GM18498 (cell line): ENCODE results near the gene ERCC4.

Experiments
- ATAC-seq: cut with Tn5 transposase; IDR thresholded peaks from one replicate; pipeline ENCODE4 v1.9.1; 2021; ENCODE audit warnings: mild to moderate bottlenecking, moderate library complexity; ENCODE audit not compliant: unreplicated experiment

ERCC4 gene

DNA sequence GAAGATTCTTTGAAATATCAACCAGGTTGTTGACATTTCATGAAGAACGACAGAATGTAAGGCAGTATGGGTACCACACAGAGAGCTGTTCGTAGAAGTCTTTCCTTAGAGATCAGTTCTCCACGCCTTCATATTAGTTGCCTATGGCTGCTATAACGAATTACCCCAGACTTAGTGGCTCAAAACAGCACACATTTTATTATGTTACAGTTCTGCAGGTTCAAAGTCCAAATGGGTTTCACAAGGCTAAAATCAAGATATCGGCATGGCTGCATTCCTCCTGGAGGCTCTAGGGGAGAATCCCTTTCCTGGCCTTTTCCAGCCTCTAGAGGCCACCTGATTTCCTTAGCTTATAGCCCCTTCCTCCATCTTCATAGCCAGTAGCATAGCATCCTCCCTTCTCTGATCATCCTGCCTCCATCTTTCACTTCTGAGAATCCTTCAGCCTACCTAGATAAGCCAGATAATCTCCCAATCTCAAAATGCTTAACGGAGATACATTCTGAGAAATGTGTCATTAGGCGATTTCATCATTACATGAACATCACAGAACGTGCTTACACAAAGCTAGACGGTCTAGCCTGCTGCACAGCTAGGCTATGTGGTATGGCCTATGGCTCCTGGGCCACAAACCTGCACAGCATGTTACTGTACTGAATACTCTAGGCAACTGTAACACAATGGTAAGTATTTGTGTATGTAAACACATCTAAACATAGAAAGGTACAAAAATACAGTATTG is 26.0 kb downstream of the ERCC4 start:
- no peak for ATAC-seq

DNA sequence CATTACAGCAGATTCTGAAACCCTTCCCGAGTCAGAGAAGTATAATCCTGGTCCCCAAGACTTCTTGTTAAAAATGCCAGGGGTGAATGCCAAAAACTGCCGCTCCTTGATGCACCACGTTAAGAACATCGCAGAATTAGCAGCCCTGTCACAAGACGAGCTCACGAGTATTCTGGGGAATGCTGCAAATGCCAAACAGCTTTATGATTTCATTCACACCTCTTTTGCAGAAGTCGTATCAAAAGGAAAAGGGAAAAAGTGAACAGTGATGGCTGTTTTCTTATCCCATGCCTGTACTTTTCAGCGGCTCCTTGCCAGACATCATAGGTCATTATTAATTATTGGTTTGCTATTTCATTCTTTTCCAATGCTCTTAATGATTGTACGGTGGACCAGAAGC is 28.1 kb downstream of the ERCC4 start:
- ATAC-seq: no peak

DNA sequence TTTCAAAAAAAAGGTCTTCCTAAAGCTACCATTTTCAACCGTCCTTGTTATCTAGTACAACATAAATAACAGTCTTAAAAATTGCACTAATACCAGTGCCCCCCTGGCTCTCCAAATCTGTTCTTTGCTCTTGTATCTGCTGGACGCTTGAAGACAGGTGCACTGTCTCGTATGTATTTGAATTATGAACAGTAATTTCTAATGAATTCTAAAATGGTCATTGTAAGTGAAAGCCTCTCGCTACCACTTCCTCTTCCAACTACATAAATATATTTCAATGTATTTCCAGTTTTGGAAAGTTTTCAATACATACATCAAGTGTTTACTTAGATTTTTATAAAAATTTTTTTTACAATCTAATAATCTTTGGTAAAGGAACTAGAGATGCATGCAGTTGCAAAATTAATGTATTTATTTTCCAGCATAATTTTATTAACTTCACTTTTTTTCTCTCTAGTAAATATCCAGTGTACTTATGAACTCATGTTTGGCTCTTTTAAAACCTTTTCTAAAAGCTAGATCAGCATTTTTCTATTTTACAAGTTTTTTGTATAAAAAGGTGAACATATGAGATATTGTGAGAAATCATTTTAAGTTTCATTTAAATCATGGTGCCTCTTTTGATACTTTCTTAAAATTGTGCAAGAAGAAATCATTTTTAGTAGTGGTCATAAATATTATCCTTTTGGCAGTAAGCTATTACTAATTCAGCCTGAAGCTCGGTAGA is 31.0 kb downstream of the ERCC4 start:
- no peak for ATAC-seq

DNA sequence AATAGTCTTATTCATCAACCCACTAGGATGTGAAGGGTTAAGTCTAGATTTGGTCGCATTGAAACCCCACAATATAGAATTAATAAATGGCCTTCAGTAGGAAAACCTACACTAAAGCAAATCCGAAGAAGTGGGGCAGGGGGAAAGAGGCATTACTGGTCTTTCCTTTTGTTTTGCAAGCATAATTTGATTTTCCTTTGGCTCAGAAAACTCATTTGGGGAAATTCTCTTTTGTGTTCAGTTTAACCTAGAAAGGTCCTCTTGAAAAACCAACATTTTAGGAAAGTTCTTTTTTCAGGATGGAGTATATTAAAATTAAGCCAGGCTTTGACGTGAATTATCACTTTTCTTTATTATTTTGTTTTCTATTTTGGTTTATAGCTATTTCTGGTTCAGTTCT is 31.7 kb downstream of the ERCC4 start:
- no peak for ATAC-seq

DNA sequence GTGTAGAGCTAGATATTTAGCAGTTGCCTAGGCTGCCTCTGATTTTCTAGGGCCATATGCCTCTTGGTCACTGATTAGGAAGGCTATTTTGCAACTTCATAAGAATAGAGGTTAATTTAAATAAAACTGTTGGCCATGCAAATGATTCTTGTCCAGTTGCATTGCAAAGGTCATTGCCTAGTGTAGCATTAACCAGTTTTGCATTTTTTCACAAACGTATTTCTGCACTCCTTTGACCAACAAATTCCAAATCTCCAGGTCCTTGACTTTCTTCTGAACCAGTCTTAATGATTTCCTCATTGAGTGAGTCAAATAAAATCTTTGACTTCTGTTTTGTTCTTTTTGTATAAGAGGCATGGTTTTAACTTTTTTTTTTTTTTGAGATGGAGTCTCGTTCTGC is 33.5 kb downstream of the ERCC4 start:
- ATAC-seq: no peak

DNA sequence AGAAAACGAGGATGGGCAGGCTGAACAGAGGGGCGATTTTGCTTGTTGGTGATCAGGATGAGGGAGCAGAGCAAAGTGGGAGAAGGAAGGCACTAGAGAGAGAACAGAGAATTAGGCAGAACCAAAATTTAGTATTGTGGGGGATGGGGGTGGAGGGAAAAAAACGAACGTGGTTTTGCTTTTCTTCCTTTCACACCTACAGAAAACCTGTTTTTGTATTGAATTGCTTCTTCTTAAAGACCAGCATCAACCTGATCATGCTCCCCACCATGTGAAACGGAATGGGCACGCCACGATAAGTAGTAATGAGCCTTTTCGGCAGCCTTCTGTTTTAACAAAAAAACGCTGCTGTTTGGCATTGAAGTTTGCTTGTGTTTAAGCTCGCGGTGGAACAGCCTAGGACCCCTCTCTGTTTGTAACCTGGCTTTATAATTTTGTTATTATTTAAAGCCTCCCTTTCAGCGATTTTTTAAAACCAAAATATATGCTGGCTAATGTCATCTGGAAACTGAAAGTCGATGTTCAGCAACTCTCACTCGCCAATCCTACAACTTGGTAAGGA is 36.8 kb downstream of the ERCC4 start:
- peak; percentile 9 for ATAC-seq

DNA sequence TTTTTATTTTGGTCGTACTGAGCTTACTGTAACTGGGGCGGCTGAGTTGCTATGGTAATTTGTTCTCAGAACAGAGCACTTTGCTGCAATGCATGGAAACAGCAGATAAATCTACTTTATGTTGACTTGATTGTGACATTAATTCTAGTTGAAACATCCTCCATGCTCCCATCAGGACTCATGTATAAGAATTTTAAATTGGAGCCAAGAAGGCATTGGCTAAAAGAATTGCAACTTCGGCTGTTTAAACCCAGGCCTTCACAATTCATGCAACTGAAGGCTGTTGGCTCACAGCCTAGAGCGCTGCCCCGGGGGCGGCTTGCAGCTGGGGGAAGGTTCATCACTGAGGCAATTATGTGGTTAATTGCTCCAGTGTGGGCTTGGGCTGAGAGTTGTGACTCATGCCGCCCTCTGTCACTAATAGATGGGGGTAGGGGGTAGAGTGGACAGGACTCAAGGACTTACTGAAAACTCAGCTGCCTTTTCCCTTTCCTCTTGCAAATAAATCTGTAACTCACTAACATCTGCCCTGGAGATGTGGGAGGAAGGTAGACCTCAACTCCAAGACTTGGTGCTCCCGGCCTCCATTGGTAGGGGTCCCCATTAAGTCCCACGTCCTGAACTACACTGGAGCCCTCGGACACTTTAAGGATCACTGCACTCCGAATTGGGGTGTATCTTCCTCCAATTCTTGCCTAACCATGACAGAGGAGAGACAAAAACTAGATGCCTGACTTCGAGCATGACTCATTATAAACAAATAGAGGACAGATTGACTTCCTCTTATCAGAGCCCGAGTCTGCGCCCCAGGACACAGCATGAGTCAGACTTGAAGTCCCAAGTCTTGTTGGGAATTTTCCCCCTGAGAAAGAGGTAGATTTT is 37.5 kb downstream of the ERCC4 start:
- peak; percentile 66 for ATAC-seq

DNA sequence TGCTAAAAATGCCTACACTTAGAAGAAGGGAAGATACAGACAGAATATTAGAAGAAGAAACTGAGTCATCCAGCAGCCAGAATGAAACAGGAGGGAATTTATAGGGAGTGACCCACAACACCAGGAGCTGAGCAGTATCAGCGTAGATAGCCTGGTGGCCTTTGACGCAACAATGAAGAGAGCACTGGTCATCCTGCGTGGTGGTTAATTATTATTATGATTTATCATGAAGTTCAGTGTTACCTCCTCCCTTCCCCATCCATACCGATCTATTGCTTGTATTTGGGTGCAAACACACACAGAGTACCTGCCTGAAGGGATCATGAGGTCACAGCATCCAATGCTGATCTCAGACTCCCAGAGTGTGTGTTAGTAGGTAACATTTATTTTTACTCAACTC is 38.5 kb downstream of the ERCC4 start:
- no peak for ATAC-seq

DNA sequence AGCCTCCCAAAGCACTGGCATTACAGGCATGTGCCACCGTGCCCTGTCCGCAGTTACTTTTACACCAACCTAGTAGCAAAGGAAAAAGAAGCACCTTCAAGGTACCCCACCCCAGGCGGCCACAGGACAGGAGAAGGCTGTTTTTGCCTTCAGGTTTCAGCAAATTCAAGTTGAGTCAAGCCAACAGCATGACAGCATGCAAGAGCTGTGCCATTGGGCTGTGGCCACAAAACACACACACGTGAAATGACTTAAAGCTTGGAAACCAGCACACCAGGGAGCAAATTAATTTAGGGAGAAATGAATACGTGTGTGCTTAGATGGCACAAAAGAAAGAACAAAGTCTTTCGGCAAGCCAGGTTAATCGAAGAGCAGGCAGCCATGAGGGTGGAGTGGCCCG is 39.7 kb downstream of the ERCC4 start:
- ATAC-seq: no peak

DNA sequence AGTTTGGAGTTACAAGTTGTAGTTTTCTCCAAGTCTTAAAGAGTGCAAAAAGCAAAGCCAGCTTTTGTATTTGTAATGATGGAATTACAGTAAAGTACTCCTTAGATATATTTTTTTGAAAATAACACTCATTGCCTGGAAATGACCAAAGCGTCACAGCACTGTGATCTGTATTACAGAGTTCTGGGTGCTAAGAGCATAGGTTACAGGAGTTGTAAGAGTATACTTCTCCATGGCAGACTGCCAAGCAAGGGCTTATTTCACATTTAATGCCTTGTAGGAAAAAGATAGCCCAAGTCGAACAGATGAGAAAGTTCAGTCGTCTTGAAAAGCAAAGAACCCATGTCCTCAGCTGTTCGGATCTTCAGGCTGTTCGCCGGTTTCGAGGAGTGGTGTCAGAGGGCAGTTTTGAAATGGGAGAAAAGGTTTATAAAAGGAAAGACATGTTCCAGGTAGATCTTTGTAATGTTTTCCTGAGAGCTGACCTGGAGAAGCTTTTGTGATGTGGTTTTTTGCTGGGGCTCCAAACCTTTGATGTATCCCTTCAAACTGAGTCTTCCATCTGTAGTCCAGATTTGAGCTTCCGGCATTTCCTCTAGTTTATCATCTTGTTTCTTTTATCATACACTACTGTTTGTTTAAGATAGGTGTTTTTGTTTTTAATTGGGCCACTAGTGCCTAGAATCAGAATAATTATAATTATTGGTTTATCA is 41.3 kb downstream of the ERCC4 start:
- ATAC-seq: no peak

DNA sequence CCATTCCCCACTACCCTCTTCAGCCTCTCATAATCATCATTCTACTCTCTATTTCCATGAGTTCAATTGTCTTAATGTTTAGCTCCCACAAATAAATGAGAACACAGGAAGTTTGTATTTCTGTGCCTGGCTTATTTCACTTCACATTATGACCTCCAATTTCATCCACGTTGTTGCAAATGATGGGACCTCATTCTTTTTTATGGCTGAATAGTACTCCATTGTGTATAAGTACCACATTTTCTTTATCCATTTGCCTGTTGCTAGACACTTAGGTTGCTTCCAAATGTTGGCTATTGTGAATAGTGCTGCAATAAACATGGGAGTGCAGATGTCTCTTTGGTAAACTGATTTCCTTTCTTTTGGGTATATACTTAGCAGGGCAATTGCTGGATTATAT is 42.3 kb downstream of the ERCC4 start:
- ATAC-seq: no peak

DNA sequence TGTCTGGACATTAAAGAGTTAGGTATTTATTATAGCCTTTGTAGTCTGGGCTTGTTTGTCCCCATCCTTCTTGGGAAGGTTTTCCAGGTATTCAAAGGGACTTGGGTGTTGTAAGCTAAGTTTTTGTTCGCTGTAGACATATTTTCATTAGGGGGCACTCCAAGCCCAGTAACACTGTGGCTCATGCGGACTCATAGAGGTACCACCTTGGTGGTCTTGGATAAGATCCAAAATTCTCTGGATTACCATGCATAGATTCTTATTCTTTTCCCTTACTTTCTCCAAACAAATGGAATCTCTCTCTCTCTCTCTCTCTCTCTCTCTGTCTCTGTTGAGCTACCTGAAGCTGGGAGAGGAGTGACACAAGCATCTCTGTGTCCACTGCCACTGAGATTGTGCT is 48.9 kb downstream of the ERCC4 start:
- no peak for ATAC-seq

DNA sequence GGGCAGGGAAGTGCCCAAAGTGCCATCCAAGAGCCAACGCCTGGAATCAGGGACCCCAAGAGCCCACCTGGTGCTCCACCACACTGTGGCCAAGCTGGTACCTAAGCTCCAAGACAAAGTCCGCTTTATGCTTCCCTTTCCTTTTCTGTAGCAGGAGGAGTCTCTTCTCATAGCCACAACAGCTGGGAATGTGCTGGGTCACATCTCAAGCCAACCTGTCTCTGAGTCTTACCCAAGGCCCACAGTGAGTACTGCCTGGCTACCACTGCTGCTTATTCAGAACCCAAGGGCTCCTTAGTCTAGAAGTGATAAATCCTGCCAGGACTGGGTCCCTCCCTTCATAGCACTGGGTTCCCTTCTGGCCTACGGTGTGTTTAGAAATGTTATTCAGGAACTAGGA is 49.8 kb downstream of the ERCC4 start:
- no peak for ATAC-seq

DNA sequence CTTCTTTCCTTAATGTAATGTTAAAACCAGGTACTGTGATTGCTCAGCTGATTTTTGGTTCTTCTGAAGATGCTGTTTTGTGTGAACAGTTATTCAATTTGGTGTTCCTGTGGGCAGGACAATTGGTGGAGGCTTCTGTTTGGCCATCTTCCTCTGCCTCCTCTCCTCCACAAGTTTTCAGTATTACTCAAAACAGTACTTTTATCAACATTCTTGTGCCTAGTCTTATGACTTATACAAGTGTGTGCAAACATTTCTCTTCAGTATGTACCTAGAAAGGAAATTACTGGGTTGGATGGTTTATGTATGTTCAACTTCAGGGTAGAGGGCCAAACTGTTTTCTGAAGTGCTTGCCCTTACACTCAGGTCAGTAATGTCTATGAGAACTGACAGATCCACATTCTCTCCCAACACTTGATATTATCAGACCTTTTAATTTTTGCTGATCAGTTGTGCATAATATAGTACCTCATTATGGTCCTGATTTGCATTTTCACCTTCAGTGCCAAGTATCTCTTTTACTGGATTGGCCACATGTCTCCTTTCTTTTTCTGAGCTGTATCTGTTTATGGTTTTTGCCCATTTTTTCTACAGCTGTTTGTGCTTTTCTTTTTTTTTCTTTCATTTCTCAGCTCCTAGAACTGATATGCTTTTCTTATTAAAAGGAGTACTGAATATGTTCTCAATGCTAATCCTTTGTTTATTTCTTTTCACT is 50.9 kb downstream of the ERCC4 start:
- no peak for ATAC-seq

DNA sequence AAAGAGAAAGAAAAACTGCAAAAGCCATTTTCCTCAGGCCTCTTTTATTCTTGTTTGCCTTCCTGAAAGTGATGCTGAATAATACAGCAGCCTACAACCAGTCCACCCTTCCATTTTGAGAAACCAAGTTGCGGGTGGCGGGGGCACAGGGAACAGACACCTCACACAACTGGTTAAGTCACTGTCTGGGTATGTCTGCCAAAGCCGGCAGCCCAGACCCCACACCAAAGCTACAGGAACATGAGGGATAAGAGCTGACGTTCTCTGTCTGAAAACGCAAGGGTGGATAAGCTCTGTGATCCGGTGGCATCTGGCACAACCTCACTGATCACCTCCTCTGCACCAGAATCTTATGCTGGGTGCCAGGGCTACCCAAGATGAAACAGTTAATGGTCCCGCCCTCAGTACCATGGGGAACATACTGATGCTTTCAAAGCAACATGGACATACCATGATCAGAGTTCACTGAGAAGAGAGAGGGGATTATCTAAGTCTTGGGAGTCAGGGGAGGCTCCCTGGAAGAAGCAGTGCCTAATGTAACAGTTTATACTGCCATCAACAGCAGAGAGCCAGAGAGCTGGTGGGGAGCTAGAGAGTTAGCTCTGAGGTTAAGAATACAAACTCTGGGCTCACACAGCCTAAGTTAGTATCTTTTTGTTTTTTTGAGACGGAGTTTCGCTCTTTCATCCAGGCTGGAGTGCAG is 53.5 kb downstream of the ERCC4 start:
- no peak for ATAC-seq

DNA sequence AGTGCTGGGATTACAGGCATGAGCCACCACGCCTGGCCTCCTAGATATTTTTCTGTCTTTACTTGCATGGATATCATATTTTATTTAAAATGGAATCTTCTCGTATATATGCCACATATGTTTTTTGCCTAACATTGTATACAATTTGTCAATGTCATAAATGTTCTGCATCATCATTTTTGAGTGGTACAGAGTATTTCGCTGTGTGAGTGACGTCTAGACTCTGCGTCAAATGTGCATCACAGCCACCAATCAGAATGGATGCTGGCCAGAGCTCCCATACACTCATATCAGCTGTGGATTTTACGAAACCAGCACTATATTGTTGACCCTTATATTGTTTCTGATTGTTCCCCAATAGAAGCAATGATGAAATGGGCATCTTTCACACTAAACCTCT is 57.2 kb downstream of the ERCC4 start:
- ATAC-seq: no peak

DNA sequence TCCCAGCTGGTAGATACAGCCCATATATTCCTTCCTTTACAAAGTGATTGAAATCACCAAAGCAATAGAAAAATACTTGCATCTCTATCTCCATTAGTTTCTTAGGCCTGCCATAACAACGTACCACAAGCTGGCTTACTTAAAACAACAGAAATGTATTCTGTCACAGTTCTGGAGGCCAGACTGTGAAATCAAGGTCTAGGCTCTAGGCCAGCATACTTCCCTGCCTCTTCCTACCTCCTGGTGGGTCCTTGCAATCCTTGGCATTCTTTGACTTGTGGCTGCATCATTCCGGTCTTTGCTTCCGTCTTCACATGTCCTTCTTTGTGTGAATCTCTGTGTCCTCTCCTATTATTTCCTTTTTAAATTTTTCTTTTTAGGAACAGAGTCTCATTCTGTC is 62.5 kb downstream of the ERCC4 start:
- no peak for ATAC-seq

DNA sequence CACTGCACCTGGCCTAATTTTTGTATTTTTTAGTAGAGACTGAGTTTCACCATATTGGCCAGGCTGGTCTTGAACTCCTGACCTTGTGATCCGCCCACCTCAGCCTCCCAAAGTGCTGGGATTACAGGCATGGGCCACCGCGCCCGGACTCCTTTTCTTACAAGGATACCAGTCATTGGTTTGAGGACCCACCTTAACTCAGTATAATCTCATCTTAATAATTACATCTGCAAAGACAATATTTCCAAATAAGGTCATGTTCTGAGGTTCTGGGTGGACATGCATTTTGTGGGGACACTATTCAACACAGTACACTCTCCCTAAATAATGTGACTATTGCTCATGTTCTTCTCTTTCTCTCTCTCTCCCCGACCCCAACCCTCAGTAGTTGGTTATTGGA is 63.7 kb downstream of the ERCC4 start:
- ATAC-seq: no peak

DNA sequence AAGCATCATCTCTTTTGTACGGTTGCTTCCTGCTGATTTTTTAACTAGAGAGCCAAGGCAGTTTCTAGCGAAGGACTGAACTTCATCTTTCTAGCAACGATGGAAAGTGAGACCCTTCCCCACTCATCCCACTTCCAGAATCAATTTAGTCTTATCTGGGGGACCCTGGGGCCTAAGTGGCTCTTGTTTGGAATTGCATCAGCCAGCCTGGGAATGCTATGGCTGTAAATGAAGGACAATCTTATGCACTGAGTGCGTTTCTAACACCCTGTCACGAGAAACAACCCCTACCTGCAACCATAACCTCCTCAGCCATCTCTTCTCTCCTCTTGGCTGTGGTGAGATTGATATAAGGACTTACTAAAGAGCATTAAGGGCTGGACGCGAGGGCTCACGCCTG is 64.8 kb downstream of the ERCC4 start:
- ATAC-seq: no peak

DNA sequence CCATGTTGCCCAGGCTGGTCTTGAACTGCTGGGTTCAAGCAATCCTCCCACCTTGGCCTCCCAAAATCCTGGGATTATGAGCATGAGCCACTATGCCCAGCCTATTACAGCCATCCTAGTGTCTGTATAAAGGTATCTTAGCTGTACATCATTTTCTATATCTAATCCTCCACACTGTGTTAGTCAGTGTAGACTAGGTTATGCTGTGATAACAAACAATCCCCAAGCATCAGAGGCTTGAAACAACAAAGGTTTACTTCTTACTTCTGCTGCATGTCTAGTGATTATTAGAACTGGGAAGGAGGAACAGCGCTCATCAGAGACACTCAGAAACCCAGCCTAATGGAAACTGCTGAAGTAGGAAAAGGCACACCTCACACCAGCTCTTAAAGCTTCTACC is 68.1 kb downstream of the ERCC4 start:
- no peak for ATAC-seq
